AG04449 (cell line): ENCODE results near the gene BCL2L1.
"Not testable (repeated sequence)": the region's sequence is repeated elsewhere in the genome, so short reads cannot be mapped to it uniquely, and the experiment has no call there.

Experiments
- CTCF ChIA-PET: fragments of 350-600 bp; formaldehyde crosslinking; extraction: SDS; loops from one replicate; lab custom pipeline; 2021; ENCODE audit warnings: antibody characterized with exemption; lab: Yijun Ruan, JAX
- POLR2A ChIA-PET: fragments of 400-600, 350-600 bp; formaldehyde crosslinking; extraction: SDS; loops from one replicate; lab custom pipeline; 2020; ENCODE audit warnings: antibody characterized with exemption, inconsistent platforms; lab: Yijun Ruan, JAX
- DNase-seq: peaks from one replicate; pipeline ENCODE4 v3.0.0-alpha.2; 2010; ENCODE audit warnings: low read depth, low spot score
- H3K4me3 ChIP-seq: 2 replicates; pipeline ENCODE4 v1.5.1; 2011; ENCODE audit warnings: low read depth, mild to moderate bottlenecking, control low read depth, low read length
- CTCF ChIP-seq: IDR thresholded peaks from one replicate; pipeline ENCODE4 v1.5.1; 2011; ENCODE audit warnings: mild to moderate bottlenecking, moderate library complexity, low read length, control low read depth, inconsistent platforms; ENCODE audit not compliant: insufficient read depth; ENCODE audit errors: missing control alignments

The BCL2L1 gene

GRCh38 chr20:31671324-31671723, 51.3 kb downstream of the BCL2L1 start:
- POLR2A ChIA-PET: no interaction called here
- CTCF ChIA-PET: interaction anchor here (1.2 to 3.2 kb wide), 3 partner anchors 10 to 52 kb away, joined by 3 to 41 read pairs (median 5); partner anchors contain the start of gene BCL2L1
- no peak overlapping the region for H3K4me3 ChIP-seq
- no peak for DNase-seq
- TF ChIP-seq CTCF: no peak

- DNase-seq: no peak
- H3K4me3 ChIP-seq: no peak overlapping the region
- ChIA-PET POLR2A (no interaction called here), CTCF (interaction anchor here (1.2 to 4.8 kb wide), 4 partner anchors 10 to 53 kb away, joined by 3 to 41 read pairs (median 18); partner anchors contain the start of gene BCL2L1)
- TF ChIP-seq CTCF: no peak
These were observed 52.1 kb downstream of the BCL2L1 start for GRCh38 chr20:31670371-31671228.

- POLR2A ChIA-PET: no interaction called here
These were observed 52.8 kb downstream of the BCL2L1 start for GRCh38 chr20:31669876-31670275.

GRCh38 chr20:31668944-31669343, 53.7 kb downstream of the BCL2L1 start:
- CTCF ChIA-PET: interaction anchor here (1.4 to 4.8 kb wide), 2 partner anchors 35 to 55 kb away, joined by 5 to 32 read pairs; partner anchors contain the start of gene BCL2L1
- H3K4me3 ChIP-seq, POLR2A ChIA-PET, DNase-seq: not testable (repeated sequence)

More at GRCh38 chr20:31669876-31670275, 52.8 kb downstream of the BCL2L1 start:
- no peak for DNase-seq
- no peak overlapping the region for H3K4me3 ChIP-seq
- CTCF ChIA-PET: interaction anchor here (1.4 to 4.8 kb wide), 3 partner anchors 9 to 54 kb away, joined by 5 to 41 read pairs (median 32); partner anchors contain the start of gene BCL2L1
- no peak for TF ChIP-seq CTCF

GRCh38 chr20:31667315-31668285, 55.1 kb downstream of the BCL2L1 start:
- no peak for TF ChIP-seq CTCF
- ChIA-PET POLR2A (no interaction called here), CTCF (interaction anchor here (0.6 to 4.8 kb wide), 3 partner anchors 33 to 56 kb away, joined by 3 to 32 read pairs (median 4); partner anchors contain the start of gene BCL2L1)
- no peak overlapping the region for H3K4me3 ChIP-seq
- no peak for DNase-seq

GRCh38 chr20:31666258-31667042, 56.2 kb downstream of the BCL2L1 start:
- TF ChIP-seq CTCF: no peak
- no peak for DNase-seq
- ChIA-PET CTCF (interaction anchor here (0.6 to 10.7 kb wide), 4 partner anchors 10 to 57 kb away, joined by 4 to 534 read pairs (median 52); partner anchors contain the start of gene BCL2L1), POLR2A (no interaction called here)
- no peak overlapping the region for H3K4me3 ChIP-seq
